ENCODE results near the gene MOCS1. TPM values are rescaled to one million over a fixed set of nuclear protein-coding genes. Genes with fewer than 3 reads are reported as not detected.

The MOCS1 gene
- total RNA-seq, 3 donors from 2014 or later = 22.0 to 30.9 (median 22.3) TPM

DNA sequence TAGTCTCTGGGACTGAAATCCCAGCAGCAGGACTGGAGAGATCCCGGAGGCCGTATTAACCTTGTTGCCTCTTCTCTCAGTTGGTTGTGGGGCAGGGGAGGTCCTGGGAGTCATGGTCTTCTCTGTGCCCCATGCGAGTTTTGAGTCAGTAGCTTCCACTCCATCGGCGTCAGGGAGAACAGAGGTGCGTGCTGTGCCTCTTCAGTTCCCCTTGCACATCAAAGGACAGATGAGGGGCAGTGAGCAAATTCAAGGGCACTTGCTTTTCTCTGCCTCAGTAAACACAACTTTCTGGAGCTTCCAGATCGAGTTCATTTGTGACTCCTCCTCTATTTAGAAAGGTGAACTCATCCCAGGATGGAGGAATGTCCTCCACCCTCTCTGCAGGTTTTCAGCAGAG, 48.6 kb downstream of the MOCS1 start:
- H3K4me1 ChIP-seq (ENCODE audit: low read depth) = no peaks in the 10 kb centered on the region
- ATAC-seq (no peak), DNase-seq (no peak)
- TF ChIP-seq, protein P1, sequence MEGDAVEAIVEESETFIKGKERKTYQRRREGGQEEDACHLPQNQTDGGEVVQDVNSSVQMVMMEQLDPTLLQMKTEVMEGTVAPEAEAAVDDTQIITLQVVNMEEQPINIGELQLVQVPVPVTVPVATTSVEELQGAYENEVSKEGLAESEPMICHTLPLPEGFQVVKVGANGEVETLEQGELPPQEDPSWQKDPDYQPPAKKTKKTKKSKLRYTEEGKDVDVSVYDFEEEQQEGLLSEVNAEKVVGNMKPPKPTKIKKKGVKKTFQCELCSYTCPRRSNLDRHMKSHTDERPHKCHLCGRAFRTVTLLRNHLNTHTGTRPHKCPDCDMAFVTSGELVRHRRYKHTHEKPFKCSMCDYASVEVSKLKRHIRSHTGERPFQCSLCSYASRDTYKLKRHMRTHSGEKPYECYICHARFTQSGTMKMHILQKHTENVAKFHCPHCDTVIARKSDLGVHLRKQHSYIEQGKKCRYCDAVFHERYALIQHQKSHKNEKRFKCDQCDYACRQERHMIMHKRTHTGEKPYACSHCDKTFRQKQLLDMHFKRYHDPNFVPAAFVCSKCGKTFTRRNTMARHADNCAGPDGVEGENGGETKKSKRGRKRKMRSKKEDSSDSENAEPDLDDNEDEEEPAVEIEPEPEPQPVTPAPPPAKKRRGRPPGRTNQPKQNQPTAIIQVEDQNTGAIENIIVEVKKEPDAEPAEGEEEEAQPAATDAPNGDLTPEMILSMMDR (IDR thresholded peaks at IDR 0.05) = no peak
- intact Hi-C loops (cut with DNase I, micrococcal nuclease) = no loop called here
- no peaks in the 10 kb centered on the region for H3K9me3 ChIP-seq
- no peaks in the 10 kb centered on the region for H3K36me3 ChIP-seq (ENCODE audit: low read depth)
- no peak overlapping the region for H3K4me3 ChIP-seq

DNA sequence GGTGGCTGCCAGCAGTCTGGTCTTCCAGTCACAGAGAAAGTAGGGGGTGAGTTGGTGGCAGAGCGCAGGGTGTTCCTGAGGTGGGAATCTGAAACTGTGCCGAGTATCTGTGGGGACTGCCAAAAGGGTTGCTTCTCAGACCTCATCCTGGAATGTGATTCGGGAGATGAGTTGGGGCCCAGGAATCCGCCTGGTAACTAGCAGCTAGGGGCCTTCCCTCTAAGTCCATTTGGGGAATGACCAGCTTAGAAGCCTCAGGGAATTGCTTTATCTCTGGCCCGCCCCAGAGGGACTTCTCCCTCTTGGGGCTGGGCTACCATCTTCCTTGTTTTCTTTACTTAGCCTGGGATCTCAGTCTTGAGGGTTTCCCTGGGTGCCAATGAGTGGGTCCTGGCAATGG, 49.6 kb downstream of the MOCS1 start:
- Histone ChIP-seq H3K4me3 (no peak overlapping the region), H3K9me3 (no peaks in the 10 kb centered on the region), H3K4me1 (ENCODE audit: low read depth) (no peaks in the 10 kb centered on the region), H3K36me3 (ENCODE audit: low read depth) (no peaks in the 10 kb centered on the region)
- TF ChIP-seq, protein P1 (IDR thresholded peaks at IDR 0.05) = no peak
- ATAC-seq = no peak
- DNase-seq = no peak
- intact Hi-C loops (cut with DNase I, micrococcal nuclease) = no loop called here

DNA sequence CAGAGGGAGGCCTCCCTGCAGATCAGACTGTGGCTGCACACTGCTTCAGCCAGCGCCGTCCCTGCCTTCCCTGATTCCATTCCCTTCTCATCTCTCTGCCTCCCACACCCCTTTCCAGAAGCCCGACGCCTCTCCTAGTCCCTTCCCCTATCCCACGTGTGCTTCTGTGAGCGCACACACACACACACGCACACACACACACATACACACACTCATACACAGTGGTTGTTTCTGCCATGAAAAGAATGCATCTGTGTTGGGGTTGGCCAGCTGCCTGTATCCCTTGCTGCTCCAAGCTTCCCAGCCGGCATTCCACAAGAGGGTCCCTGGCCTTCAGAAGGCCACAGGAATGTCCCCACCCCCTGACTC, 51.7 kb downstream of the MOCS1 start:
- Histone ChIP-seq H3K4me1 (ENCODE audit: low read depth) (no peaks in the 10 kb centered on the region), H3K9me3 (no peaks in the 10 kb centered on the region), H3K36me3 (ENCODE audit: low read depth) (no peaks in the 10 kb centered on the region), H3K4me3 (no peak overlapping the region)
- ATAC-seq (peak; percentile 21), DNase-seq (no peak)
- intact Hi-C loops (cut with DNase I, micrococcal nuclease) = no loop called here
- TF ChIP-seq, protein P1 (IDR thresholded peaks at IDR 0.05) = no peak

DNA sequence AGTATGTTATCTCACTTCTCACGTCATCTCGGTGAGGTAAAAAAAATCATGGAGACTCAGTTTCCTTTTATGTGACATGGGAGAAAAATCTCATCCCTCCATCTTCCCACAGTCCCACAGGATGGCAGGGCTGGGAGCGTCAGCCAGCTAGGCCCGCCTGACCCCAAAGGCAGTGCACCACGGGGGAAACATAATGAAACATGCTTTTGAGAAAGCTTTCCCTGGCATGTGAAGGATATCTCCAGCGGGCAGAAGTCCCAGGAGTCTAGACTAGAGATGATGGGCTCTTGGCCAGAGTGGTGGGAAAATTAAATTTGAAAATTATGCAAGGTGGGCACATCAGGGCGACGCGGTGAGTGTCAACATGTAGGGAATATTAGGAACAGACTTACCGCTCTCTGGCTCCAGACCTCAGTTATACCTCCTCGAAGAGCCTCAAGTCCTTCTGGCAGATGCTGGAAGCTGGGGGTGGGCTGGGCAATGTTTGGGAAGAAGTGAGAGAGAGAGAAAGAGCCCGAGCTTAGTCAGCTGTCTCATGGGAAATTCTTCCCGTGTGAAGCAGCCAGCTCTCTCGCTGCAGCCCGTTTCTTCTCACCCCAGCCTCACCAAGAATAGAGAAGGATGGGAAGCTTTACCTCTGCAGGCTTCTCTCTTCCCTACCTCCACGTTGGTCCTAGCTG, 52.3 kb downstream of the MOCS1 start:
- no peak for ATAC-seq
- TF ChIP-seq, protein P1 (IDR thresholded peaks at IDR 0.05) = no peak
- no peaks in the 10 kb centered on the region for H3K4me1 ChIP-seq (ENCODE audit: low read depth)
- H3K36me3 ChIP-seq (ENCODE audit: low read depth) = no peaks in the 10 kb centered on the region
- intact Hi-C loops (cut with DNase I, micrococcal nuclease) = no loop called here
- H3K4me3 ChIP-seq = no peak overlapping the region
- H3K9me3 ChIP-seq = no peaks in the 10 kb centered on the region
- no peak for DNase-seq

DNA sequence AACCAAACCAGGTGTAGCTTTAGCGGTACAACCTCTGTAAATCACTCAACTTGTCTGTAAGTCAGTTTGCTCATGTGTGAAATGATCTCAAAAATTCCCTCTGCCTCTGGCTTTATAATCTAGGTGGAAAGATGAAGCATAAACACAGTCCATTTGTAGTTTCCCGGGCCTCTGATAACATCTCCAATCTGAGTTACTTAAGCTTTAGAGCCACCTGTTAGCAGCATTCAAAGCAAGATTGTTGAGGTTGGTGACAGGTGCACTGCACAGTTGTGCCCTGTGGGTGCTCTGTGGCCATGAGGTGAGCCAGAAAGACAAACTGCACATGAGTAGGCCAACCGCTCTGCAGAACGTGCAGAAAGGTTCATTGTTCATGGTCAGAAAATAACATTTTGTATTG, 53.7 kb downstream of the MOCS1 start:
- TF ChIP-seq, protein P1 (IDR thresholded peaks at IDR 0.05) = no peak
- no peaks in the 10 kb centered on the region for H3K36me3 ChIP-seq (ENCODE audit: low read depth)
- ATAC-seq = no peak

DNA sequence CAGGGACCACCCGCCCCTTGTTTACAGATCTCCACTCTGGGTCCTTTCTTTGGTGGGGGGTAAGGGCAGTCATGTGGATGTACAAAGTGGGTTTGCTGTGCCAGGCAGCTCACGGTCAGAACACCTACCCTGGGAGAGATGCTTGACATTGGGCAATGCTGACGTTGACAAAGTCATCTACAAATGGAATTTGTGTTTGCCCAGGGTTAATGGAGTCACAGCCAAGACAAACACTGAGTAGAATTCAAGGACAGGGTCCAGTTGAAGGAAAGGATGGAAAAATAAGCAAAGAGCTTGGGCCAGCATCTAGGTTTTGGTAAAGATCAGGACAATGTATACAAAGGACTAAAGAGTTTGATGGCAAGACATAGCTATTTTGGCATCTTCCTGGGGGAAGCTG, 54.7 kb downstream of the MOCS1 start:
- TF ChIP-seq, protein P1 (IDR thresholded peaks at IDR 0.05) = no peak
- DNase-seq (no peak), ATAC-seq (no peak)
- Histone ChIP-seq H3K9me3 (no peaks in the 10 kb centered on the region), H3K4me3 (no peak overlapping the region), H3K36me3 (ENCODE audit: low read depth) (no peaks in the 10 kb centered on the region), H3K4me1 (ENCODE audit: low read depth) (no peaks in the 10 kb centered on the region)
- intact Hi-C loops (cut with DNase I, micrococcal nuclease) = loop anchor here in 1 of 2 donors (10.0 kb wide), 1 partner anchor 425 kb away; no protein-coding TSS in a partner anchor

More for the DNA sequence above, 53.7 kb downstream of the MOCS1 start:
- Histone ChIP-seq H3K4me3 (no peak overlapping the region), H3K9me3 (no peaks in the 10 kb centered on the region), H3K4me1 (ENCODE audit: low read depth) (no peaks in the 10 kb centered on the region)
- intact Hi-C loops (cut with DNase I, micrococcal nuclease) = no loop called here
- DNase-seq = no peak
